ENCODE data around the gene LTB. TPM values are rescaled to one million over a fixed set of nuclear protein-coding genes. Genes with fewer than 3 reads are reported as not detected.
A peak's percentile ranks its signal among the peaks of the same experiment; 100 is the strongest.

Gene LTB
- total and polyA plus RNA-seq, 9 of the 15 experiments (the other 6 are each of a cell fraction or from before 2014, with no cell fraction given) = 0.07 to 0.51 TPM; not detected in 7

GRCh38 chr6:31546339-31546957 lies 35.8 kb downstream of the LTB start, which contains the start of gene ATP6V1G2 (continued):
- no peak for TF ChIP-seq BRF2 (IDR thresholded peaks at IDR 0.05; ENCODE audit: borderline replicate concordance, insufficient read depth, insufficient read length)
- TF ChIP-seq SMARCA5 (IDR thresholded peaks at IDR 0.05) = no peak
- no peak for TF ChIP-seq TCF3 (CRISPR knock-in tag; IDR thresholded peaks at IDR 0.05)
- TF ChIP-seq KAT7 (CRISPR knock-in tag; IDR thresholded peaks at IDR 0.05; ENCODE audit: borderline replicate concordance) = no peak
- no peak for TF ChIP-seq BRD9 (IDR thresholded peaks at IDR 0.05; ENCODE audit: low read depth, partially characterized antibody)
- no peak for TF ChIP-seq ZNF316 (IDR thresholded peaks at IDR 0.05)
- no peak for TF ChIP-seq CHCHD3 (CRISPR knock-in tag; IDR thresholded peaks at IDR 0.05)
- TF ChIP-seq PYGO2 (tag; IDR thresholded peaks at IDR 0.05) = no peak
- TF ChIP-seq TEAD1 (CRISPR knock-in tag; IDR thresholded peaks at IDR 0.05) = peak in 1 of 2 experiments; percentile 51; a peak in 2 of 4 replicates
- no peak for TF ChIP-seq ZNF324 (CRISPR knock-in tag; IDR thresholded peaks at IDR 0.05)
- no peak for TF ChIP-seq KDM2B (CRISPR knock-in tag; IDR thresholded peaks at IDR 0.05)
- no peak; the same call in 1 of the 2 replicates for TF ChIP-seq ATF3 (IDR thresholded peaks at IDR 0.05)
- TF ChIP-seq ATF3 (CRISPR knock-in tag; conservative IDR thresholded peaks at IDR 0.05) = peak; percentile 65; the same call in 1 of the 2 replicates
- TF ChIP-seq XRCC5 (IDR thresholded peaks at IDR 0.05; ENCODE audit: low read depth, low read length) = no peak
- no peak for TF ChIP-seq NR2C1 (IDR thresholded peaks at IDR 0.05)
- TF ChIP-seq NR2C1 (tag; IDR thresholded peaks at IDR 0.05) = no peak
- TF ChIP-seq FOXP4 (CRISPR knock-in tag; IDR thresholded peaks at IDR 0.05; ENCODE audit: borderline replicate concordance) = no peak
- TF ChIP-seq STAT5B (CRISPR knock-in tag; IDR thresholded peaks at IDR 0.05) = no peak
- TF ChIP-seq MAX (CRISPR knock-in tag; IDR thresholded peaks at IDR 0.05) = peak; percentile 43; the same call in 1 of the 2 replicates
- no peak for TF ChIP-seq ZNF695 (CRISPR knock-in tag; IDR thresholded peaks at IDR 0.05)
- TF ChIP-seq SMC3 (conservative IDR thresholded peaks at IDR 0.05; ENCODE audit: insufficient read depth, low read depth, low read length) = peak; percentile 97
- TF ChIP-seq ZNF584 (CRISPR knock-in tag; IDR thresholded peaks at IDR 0.05; ENCODE audit: low read depth) = no peak
- TF ChIP-seq TFAP4 (CRISPR knock-in tag; IDR thresholded peaks at IDR 0.05; ENCODE audit: borderline replicate concordance) = peak; percentile 39; the same call in 1 of the 2 replicates
- TF ChIP-seq CREM (IDR thresholded peaks at IDR 0.05; ENCODE audit: low read depth) = peak; percentile 67
- TF ChIP-seq ZNF830 (CRISPR knock-in tag; IDR thresholded peaks at IDR 0.05) = no peak
- TF ChIP-seq L3MBTL2 (IDR thresholded peaks at IDR 0.05) = peak; percentile 15; the same call in 1 of the 2 replicates

Data from K562 (cell line).